ENCODE results near the gene FAM156A. TPM values are rescaled to one million over a fixed set of nuclear protein-coding genes. Genes with fewer than 3 reads are reported as not detected.
"Not testable (repeated sequence)": the region's sequence is repeated elsewhere in the genome, so short reads cannot be mapped to it uniquely, and the experiment has no call there.

FAM156A gene
- total RNA-seq, 1 experiment from 2014 or later, result 7.2 TPM

GRCh38 chrX:52905531-52905930 is 52.8 kb downstream of the FAM156A start:
- not testable (repeated sequence) for H2AFZ ChIP-seq (ENCODE audit: low read length); DNase-seq; H3K27me3 ChIP-seq (ENCODE audit: low read length); H3K27ac ChIP-seq (ENCODE audit: low read length); H3K36me3 ChIP-seq (ENCODE audit: insufficient read depth, low read length); H3K9ac ChIP-seq (ENCODE audit: low read length); H3K4me3 ChIP-seq (ENCODE audit: low read length); H3K79me2 ChIP-seq (ENCODE audit: low read length); H4K20me1 ChIP-seq (ENCODE audit: insufficient read depth, low read depth, low read length); H3K9me3 ChIP-seq (ENCODE audit: low read length); H3K9me2 ChIP-seq (replicated peaks; ENCODE audit: insufficient read depth, low read length); H3K4me1 ChIP-seq (ENCODE audit: low read length); H3K4me2 ChIP-seq (ENCODE audit: low read depth, low read length, poor library complexity, severe bottlenecking)

Other genes with a start within 250 kb of the FAM156A start
- not detected in 2 replicates for gene SSX2B, start 207.3 kb downstream of the FAM156A start, total RNA-seq (2014; rRNA removed; shearing (Covaris generic); ENCODE audit: low replicate concordance)
- gene SPANXN5, start 161.1 kb downstream of the FAM156A start, total RNA-seq (2014; rRNA removed; shearing (Covaris generic); ENCODE audit: low replicate concordance), result not detected in 2 replicates
- gene XAGE5, start 147.2 kb downstream of the FAM156A start, total RNA-seq (2014; rRNA removed; shearing (Covaris generic); ENCODE audit: low replicate concordance), result not detected in 2 replicates
- not detected in 2 replicates for gene XAGE3, start 90.4 kb downstream of the FAM156A start, total RNA-seq (2014; rRNA removed; shearing (Covaris generic); ENCODE audit: low replicate concordance)
- 10.2 and 15.0 TPM in 2 replicates for gene FAM156B, start 61.2 kb downstream of the FAM156A start, total RNA-seq (2014; rRNA removed; shearing (Covaris generic); ENCODE audit: low replicate concordance)
- gene GPR173, start 90.3 kb upstream of the FAM156A start, total RNA-seq (2014; rRNA removed; shearing (Covaris generic); ENCODE audit: low replicate concordance), result 0.36 and 0.71 TPM in 2 replicates
- gene TSPYL2, start 123.8 kb upstream of the FAM156A start, total RNA-seq (2014; rRNA removed; shearing (Covaris generic); ENCODE audit: low replicate concordance), result 44.6 and 68.5 TPM in 2 replicates
- 14.3 and 27.9 TPM in 2 replicates for gene KANTR, start 135.6 kb upstream of the FAM156A start, total RNA-seq (2014; rRNA removed; shearing (Covaris generic); ENCODE audit: low replicate concordance)

Data from Karpas-422 (cell line).